ENCODE data around the gene MGA. TPM values are rescaled to one million over a fixed set of nuclear protein-coding genes. Genes with fewer than 3 reads are reported as not detected.

MGA gene
- total RNA-seq, 4 donors from 2014 or later = 54.8 to 156 (median 114) TPM

- no peak for TF ChIP-seq POLR2A (IDR thresholded peaks at IDR 0.05)
- TF ChIP-seq CTCF (IDR thresholded peaks at IDR 0.05) = no peak
- DNase-seq = no peak
- Histone ChIP-seq H3K36me3 (no peaks in the 10 kb centered on the region), H3K4me3 (no peak overlapping the region), H3K4me1 (no peaks in the 10 kb centered on the region), H3K27me3 (no peaks in the 10 kb centered on the region), H3K27ac (no peak overlapping the region), H3K9me3 (no peaks in the 10 kb centered on the region)
- intact Hi-C loops (cut with DNase I; ENCODE audit: low total_unique reads) = no loop called here
These were observed 28.9 kb downstream of the MGA start for GRCh38 chr15:41689083-41689482.

GRCh38 chr15:41689834-41690233, 29.6 kb downstream of the MGA start:
- Histone ChIP-seq H3K36me3 (no peaks in the 10 kb centered on the region), H3K27me3 (no peaks in the 10 kb centered on the region), H3K27ac (no peak overlapping the region), H3K4me1 (no peaks in the 10 kb centered on the region), H3K4me3 (no peak overlapping the region), H3K9me3 (no peaks in the 10 kb centered on the region)
- intact Hi-C loops (cut with DNase I; ENCODE audit: low total_unique reads) = no loop called here
- no peak for DNase-seq
- TF ChIP-seq CTCF (IDR thresholded peaks at IDR 0.05) (no peak), POLR2A (IDR thresholded peaks at IDR 0.05) (no peak)

GRCh38 chr15:41690636-41691035, 30.4 kb downstream of the MGA start:
- TF ChIP-seq CTCF (IDR thresholded peaks at IDR 0.05) (no peak), POLR2A (IDR thresholded peaks at IDR 0.05) (no peak)
- Histone ChIP-seq H3K27ac (no peak overlapping the region), H3K4me3 (no peak overlapping the region), H3K9me3 (no peaks in the 10 kb centered on the region), H3K27me3 (no peaks in the 10 kb centered on the region), H3K4me1 (no peaks in the 10 kb centered on the region), H3K36me3 (no peaks in the 10 kb centered on the region)
- intact Hi-C loops (cut with DNase I; ENCODE audit: low total_unique reads) = no loop called here
- DNase-seq = no peak

- DNase-seq = no peak
These were observed 31.3 kb downstream of the MGA start for GRCh38 chr15:41691471-41691870.

GRCh38 chr15:41692049-41692448, 31.8 kb downstream of the MGA start:
- Histone ChIP-seq H3K4me1 (no peaks in the 10 kb centered on the region), H3K27me3 (no peaks in the 10 kb centered on the region), H3K4me3 (no peak overlapping the region), H3K27ac (no peak overlapping the region), H3K36me3 (no peaks in the 10 kb centered on the region), H3K9me3 (no peaks in the 10 kb centered on the region)
- TF ChIP-seq CTCF (IDR thresholded peaks at IDR 0.05) (no peak), POLR2A (IDR thresholded peaks at IDR 0.05) (no peak)
- intact Hi-C loops (cut with DNase I; ENCODE audit: low total_unique reads) = no loop called here
- DNase-seq = no peak

More at GRCh38 chr15:41691471-41691870, 31.3 kb downstream of the MGA start:
- Histone ChIP-seq H3K27ac (no peak overlapping the region), H3K4me1 (no peaks in the 10 kb centered on the region), H3K27me3 (no peaks in the 10 kb centered on the region), H3K36me3 (no peaks in the 10 kb centered on the region), H3K9me3 (no peaks in the 10 kb centered on the region), H3K4me3 (no peak overlapping the region)
- intact Hi-C loops (cut with DNase I; ENCODE audit: low total_unique reads) = no loop called here
- no peak for TF ChIP-seq CTCF (IDR thresholded peaks at IDR 0.05)
- TF ChIP-seq POLR2A (IDR thresholded peaks at IDR 0.05) = no peak
